Dedifferentiated amniotic fluid mesenchymal stem cell (primary cell): ENCODE results near the gene ETHE1.
A peak's percentile ranks its signal among the peaks of the same experiment; 100 is the strongest.

Experiments
- DNase-seq: peaks from one replicate; pipeline ENCODE4 v3.0.0-alpha.2; 2016; ENCODE audit errors: extremely low spot score

Gene ETHE1, protein sequence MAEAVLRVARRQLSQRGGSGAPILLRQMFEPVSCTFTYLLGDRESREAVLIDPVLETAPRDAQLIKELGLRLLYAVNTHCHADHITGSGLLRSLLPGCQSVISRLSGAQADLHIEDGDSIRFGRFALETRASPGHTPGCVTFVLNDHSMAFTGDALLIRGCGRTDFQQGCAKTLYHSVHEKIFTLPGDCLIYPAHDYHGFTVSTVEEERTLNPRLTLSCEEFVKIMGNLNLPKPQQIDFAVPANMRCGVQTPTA

DNA sequence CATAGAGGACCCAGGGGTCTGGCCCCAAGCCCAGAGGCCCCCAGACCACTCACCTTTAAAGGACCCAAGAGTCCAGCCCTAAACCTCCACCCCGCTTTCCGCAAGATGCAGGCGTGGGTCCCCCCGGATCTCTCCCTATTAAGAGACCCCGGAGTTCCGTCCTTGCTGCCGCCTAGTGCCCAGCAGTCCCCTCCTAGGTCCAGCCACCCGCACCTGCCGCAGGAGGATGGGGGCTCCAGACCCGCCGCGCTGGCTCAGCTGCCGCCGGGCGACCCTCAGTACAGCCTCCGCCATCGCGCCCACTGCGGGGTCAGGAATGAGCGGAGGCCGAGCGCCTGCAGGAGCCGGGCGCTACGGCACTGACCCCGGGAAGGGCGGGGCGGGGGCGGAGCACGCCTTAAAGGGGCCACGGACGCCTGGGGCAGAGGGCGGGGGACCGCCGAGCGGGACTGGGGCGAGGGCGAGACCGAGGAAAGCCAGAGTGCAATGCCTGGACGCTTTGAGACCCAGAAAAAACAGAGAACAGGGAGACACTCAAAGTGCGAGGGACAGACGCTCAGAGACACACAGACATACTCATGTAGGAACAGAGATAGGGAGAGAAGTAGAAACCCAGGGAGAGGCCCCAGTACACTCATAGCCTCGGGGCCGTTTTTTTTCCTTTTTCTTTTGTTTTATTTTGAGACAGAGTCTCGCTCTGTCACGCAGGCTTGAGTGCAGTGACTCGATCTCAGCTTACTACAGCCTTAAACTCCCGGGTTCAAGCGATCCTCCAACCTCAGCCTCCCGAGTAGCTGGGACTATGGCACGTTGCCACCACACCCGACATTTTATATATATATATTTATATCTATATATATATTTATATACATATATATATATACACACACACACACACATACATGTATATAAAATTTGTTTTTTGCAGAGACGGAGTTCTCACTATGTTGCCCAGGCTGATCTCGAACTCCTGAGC is at the start of gene ETHE1:
ETHE1 (minus strand) TSS at position 318 of the 976 bp plus-strand sequence; CDS start at position 294, 24 bp downstream.
- DNase-seq, result peak; percentile 46

DNA sequence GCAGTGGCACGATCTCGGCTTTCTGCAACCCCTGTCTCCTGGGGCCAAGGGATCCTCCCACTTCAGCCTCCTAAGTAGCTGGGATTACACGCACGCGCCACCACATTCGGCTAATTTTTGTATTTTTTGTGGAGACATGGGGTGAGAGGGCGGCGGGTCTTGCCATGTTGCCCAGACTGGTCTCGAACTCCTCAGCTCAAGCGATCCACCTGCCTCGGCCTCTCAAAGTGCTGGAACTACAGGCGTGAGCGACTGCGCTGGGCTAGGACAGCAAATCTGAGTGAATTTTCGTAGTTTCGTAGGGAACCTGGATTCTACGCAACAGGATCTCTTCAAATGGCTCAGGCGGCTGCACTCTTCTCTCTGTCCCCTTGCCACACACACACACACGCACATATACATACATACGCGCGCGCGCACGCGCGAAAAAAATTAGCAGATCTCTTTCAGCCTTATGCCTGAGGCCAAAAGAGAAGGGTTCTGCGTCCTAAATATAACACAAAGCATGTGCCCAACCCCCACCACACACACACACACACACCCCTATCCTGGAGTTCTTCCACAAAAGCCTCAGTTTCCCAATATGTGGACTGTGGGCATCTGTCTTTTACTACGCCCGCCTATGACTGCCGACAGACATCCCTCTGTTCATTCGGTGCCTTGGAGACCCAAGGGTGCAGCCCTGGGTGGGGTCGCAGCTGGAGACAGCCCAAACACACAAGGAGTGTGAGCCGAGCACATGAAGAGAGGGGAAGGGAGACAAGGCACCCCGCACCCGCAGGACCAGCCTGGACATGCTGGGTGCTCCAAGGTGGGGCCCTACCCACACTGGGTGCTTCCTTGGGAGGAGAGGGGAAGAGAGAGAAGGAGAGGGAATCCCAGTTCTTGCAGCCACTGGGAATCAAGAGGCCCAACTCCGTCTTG is 49.2 kb upstream of the ETHE1 start:
- no peak for DNase-seq

DNA sequence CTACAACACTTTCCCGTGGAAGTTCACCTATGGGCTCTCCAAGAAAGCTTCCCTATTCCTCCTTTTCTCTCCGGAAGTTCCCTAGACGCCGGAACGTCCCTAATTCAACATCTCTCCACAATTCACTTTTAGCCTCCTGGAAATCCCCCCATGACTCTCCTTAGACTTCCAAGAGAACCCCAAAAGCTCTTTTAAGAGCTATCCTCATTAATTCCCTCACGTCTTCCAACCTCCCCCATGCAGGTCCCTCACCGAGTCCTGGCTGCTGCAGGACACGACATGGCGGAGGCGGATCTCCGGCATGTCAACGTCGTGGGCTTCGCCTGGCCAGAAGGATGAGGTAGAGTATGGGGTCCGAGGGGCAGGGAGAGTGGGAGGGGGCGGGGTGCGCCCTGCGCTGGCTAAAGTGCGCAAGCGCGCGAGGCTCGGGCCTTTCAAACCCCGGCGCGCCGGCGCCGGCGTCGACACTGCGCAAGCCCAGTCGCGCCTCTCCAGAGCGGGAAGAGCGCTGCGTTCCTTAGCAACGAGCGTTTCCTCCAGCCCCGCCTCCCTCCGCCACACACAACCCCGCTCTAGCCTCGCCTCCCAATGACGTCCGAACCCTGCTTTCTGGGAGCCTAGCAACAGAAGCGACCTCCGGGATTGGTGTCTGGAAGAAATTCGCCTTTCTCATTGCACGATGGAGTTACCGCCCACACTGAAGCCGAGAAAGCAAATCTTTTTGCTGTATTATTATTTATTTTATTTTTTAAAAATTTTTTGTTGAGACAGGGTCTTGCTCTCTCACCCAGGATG is 48.4 kb upstream of the ETHE1 start, which contains the start of the genes PINLYP and XRCC1:
PINLYP (plus strand) TSS at position 646 of the 795 bp plus-strand sequence. CDS start 1,391 bp downstream, outside the sequence.
XRCC1 (minus strand) TSS at position 372 of the 795 bp plus-strand sequence; CDS start at position 303, 69 bp downstream.
- peak; percentile 99 for DNase-seq

DNA sequence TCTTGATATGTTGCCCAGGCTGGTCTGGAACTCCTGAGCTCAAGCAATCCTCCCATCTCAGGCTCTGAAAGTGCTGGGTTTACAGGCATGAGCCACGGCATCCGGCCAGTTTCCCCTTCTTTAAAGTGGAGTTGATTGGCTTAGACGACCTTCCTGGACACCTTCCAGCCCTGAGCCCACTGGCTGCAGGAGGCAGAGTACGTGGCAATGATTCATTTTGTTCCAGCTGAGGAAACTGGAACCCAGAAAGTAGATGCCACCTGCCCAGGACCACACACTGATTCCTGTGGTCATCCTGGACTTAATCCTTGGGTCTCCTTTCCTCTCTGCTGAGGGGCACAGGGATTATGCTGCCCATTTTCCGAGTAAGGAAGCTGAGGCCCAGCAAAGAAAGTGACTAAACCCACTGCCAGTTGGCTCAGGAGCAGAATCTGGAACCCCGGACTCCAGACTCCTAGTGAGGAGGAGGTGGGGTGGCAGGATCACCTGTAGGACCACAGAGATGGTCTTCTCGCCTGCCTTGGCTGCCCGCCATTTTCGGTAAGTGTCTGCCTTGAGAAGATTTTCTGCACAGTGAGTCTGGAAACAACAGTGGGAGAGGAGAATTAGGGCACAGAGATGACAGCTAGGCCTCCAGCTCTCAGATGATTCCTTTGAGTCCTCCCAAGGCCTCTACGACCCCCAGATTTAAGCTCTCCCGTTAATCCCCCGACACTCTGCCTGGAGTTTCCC is 47.6 kb upstream of the ETHE1 start:
- no peak for DNase-seq

DNA sequence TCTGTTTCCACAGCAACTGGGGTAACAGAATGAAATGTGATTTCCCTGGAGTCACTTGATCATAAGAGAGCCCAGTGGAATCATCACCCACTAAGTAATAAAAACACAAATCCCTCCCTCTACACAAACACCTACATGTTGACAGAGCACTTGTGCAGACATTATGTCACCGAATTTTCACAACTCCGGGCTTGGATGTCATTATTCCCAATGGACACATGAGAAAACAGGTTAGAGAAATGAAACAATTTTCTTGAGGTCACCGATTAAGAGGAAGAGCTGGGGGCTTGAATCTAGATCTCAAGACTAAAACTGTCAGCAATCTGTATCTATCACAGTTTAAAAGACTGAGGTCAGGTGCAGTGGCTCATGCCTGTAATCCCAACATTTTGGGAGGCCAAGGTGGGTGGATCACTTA is 45.2 kb upstream of the ETHE1 start:
- no peak for DNase-seq

DNA sequence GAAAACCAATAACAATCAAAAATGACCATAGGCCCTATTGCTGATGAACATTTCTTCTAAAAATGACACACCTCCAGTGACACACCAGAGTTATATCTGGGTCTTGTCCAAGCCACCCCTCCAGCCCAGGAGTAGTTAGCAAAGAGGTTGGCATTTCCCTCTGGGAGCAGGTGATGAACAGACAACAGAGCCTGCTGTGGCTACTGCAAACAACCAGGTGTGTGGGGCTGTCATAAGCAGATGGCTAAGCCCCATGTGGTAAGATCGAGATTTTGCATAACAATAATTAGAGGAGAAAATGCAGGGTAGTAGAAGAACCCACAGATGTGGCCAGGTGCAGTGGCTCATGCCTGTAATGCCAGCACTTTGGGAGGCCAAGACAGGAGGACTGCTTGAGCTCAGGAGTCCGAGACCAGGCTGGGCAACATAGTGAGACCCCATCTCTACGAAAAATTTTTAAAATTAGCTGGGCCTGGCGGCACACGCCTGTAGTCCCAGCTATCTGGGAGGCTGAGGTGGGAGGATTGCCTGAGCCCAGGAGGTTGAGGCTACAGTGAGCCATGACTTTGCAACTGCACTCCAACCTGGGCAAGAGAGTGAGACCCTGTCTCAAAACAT is 43.3 kb upstream of the ETHE1 start:
- DNase-seq, result no peak

DNA sequence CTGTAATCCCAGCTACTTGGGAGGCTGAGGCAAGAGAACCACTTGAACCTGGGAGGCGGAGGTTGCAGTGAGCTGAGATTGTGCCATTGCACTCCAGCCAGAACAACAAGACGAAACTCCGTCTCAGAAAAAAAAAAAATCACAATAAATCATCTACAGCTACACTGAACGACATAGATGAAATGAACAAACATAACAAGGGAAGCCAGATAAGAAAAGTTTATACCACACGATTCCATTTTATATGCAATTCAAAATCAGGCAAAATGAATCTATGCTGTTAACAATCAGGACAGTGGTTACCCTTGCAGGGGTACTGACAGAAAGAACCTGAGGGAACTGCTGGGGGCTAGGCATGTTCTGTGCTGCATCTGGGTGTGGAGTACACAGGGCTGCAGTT is 42.7 kb upstream of the ETHE1 start:
- no peak for DNase-seq

DNA sequence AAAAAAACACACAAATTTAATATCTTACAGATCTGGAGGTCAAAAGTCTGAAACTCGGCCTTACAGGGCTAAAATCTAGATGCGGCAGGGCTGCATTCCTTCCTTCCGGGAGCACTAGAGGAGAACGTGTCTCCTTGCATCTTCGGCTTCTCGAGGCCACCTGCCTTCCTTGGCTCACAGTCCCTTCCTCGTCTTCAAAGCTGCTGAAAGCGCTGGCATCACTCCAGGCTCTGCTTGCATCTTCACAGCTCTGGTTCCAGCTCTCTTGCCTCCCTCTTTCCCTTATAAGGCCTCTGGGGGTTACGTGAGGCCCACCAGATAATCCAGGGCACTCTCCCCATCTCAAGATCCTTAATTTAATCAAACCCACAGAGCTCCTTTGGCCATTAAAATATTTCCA is 37.8 kb upstream of the ETHE1 start:
- no peak for DNase-seq

DNA sequence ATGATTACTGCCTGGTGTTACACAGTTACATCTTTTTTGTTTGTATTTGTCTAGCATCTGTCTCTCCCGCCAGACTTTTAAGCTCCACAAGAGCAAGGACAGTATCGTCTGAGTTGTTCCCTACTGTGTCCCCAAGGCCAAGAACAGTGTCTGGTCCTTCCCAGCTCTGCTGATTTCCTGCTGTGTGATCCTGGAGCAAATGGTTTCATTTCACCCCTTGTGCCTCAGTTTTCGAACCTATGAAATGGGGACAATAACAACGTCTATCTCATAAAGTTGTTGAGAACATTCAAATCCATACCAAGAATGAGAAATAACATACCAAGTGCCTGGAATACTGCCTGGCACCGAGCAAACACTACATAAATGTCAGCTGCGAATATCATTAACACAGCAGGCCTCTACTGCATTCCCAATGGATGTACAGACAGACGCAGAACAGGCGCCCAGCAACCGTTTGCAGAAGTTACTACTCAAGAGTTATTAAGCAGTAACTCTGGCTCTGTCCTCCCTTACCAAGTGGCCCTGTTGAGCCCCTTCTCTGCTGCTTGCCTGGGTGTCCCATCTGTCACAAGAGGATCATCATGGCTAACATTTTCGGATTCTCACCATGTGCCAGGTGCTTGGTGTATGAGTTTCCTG is 36.9 kb upstream of the ETHE1 start:
- no peak for DNase-seq

DNA sequence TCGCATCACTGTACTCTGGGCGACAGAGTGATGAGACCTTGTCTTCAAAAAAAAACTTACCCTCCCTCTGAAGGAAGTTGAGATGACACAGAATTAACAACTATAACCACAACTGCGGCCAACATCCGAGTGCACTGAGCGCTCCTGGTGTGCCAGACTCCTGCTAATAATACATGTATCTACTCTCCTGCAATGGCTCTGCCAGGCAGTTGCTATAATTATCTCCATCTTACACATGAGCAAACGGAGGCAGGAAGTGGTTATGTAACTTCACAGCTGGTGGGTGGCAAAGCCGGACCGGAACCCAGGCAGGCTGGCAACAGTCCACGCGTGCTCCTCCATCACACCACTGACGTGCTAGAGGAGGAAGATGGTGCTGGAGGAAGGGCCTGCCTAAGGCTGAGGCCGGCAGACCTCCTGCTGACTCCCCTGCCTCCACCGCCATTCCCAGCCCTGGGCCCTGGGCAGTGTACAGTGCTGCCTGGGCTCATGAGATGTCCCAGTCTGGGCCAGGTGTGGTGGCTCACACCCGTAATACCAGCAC is 35.8 kb upstream of the ETHE1 start:
- DNase-seq, result no peak

DNA sequence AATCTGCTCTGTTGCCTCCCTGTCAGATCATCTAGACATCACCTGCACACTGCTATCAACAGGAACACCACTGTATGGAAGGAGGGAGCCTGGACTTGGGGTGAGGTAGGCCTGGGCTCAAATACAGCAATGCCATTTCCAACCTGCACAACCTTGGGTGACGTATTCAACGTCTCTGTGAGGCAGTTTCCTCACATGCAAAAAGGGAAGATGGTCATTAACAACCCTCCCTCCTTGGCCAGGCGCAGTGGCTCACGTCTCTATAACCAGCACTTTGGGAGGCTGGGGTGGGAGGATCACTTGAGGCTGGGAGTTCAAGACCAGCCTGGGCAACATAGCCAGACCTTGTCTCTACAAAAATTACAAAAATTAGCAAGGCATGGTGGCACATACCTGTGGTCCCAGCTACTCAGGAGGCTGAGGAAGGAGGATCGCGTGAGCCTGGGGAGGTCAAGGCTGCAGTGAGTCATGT is 35.3 kb upstream of the ETHE1 start:
- DNase-seq, result no peak

DNA sequence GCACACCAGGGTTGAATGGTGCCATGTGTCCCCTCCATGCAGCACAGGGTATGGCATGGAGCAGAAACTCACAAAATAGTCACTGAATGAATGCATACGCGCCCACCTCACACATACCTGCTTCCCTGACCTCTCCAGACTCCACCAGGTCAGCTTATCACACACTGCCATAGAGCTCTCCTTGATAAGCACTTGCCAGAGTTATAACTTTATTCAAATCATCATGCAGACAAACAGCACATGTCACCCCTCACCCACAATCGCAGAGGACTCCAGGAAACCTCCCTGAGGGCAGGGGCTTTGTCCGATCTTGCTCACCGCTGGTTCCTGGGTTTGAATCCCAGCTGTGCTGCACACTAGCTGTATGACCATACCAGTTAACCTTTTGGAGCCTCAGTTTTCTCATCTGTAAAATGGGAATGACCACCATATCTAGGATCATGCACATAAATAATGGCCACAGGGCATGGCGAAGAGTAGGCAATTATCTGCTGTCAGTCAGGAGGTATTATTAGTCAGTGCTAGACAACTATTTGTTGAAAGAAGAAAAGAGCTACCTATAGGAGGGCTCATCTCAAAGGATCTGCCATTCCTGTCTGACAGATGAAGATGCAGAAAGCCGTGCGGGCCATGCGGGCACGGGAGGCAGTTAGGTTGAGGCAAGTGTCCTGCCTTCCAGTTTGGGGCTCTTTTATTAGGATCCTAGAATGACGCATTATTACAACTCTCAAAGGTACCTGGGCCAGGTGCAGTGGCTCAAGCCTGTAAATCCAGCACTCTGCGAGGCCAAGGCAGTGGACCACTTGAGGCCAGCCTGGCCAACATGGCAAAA is 34.4 kb upstream of the ETHE1 start:
- no peak for DNase-seq

DNA sequence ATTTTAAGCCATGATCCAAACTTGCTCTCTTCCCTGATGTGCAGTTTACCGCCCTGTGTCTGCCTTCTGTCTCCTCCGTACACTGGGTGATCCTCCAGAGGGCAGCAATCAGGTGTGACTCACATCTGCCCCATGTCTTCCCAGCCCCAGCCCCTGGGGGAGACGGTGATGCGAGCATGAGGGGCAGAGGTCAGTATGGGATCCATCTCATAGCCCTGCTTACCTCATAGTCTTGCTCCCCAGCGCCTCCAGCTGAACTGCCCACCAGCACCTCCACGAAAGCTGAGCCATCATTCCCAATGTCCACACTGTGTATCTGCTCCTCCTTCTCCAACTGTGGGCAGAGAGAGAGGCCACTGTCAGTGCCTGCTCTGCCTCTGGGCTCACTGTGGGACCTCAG is 33.7 kb upstream of the ETHE1 start:
- no peak for DNase-seq

DNA sequence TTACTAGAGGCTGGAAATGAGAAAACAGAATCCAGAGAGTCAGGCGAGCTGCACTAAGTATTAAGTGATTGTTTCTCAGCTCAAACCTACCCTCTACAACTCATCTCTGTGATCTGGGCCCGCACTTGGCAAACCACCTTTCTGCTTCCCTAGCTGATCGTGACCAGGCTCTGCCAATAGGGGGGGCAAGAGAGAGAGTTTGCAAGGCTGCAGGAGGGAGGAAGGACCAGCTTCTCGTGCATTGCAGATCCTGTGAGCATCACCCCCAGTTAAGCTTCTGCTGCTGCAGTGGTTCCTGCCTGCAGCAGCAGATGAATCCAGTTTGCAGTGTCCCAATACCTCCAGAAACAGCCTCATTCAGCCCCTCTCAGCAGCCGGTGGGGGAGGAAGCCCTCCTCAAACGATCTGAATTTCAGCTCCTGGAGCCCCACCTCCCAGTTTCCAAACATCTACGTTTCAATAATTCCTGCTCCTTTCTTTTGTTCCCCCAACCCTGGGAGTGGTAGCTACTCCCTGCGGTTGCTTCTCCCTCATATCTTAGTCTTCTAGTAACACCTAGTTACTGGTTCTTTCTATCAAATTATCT is 28.3 kb upstream of the ETHE1 start:
- DNase-seq, result no peak

DNA sequence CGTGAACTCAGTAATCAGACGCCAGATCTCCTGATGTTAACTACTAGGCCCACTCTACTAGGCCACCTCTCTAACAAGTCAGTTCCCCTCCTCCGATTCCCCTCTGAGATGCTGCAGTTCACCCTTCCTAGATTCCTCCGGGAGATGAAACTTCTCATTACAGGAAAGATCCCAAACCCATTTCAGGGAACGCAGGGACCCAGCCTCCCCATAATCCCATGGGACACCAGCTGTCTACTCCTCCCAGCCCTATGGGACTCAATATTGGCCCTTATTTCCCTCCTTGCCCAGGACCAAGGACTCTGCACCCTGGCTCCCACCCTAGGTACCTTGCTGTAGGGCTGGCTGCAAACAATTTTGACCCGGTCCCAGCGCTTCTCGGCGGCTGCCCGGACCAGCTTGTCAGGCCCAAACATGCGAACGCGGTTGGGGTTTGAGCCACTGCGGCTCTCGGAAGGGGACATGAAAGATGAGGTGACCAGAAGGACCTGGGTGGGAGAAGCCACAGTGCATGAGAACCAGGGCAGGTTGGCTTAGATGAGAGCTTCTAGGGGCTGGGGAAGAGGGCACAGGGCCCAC is 27.4 kb upstream of the ETHE1 start:
- no peak for DNase-seq

DNA sequence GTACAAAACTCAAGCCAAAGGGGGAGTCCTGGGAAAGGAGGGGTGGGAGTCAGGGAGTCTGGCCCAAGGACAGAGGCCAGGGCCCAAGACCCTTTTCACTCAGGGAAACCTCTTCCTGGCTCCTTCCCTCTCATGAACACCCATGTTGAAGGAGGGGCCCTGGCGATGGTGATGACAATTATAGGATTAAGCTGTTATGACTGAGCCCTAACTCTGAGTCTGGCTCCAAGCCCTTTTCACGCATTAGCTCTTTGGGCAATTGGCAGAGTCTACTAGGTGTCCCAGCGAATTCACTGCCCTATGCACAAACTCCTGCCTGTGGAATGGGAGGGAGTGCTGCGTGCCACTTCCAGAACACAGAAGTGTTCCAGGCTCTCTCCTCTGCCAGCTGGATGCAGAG is 26.7 kb upstream of the ETHE1 start:
- no peak for DNase-seq

DNA sequence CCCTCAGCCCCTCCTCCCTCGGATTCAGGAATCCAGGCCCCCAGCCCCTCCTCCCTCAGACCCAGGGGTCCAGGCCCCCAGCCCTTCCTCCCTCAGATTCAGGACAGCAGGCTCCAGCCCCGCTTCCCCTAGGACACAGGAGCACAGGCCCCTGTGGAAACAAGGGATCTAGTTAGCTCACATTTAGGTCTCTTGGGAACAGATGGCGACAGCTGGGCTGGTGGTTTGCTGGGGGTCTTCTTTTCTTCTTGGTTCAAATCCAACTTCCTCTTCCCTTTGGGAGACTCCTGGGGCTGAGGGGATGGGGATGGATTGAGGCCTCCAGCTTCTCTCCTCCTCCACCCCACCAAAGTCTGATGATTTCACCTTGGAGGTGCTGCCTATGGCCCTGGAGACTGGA is 25.6 kb upstream of the ETHE1 start:
- DNase-seq, result no peak
